Peyer's patch (tissue), 4 donors: ENCODE data around the gene TEKTIP1. TPM values are rescaled to one million over a fixed set of nuclear protein-coding genes. Genes with fewer than 3 reads are reported as not detected.

Source experiments
- DNase-seq, 3 donors: peaks; one replicate each; pipeline ENCODE4 v3.0.0-alpha.2; 2017 to 2019
- H3K27ac ChIP-seq, 4 donors: fragments of 200-600 bp; sonication (generic); one replicate each; pipeline ENCODE4 v1.5.1; 2016 to 2019
- H3K27me3 ChIP-seq, 2 donors: fragments of 200-600 bp; sonication (generic); one replicate each; pipeline ENCODE4 v1.5.1; 2019
- H3K36me3 ChIP-seq, 3 donors: fragments of 200-600 bp; sonication (generic); one replicate each; pipeline ENCODE4 v1.5.1; 2016 to 2019
- H3K4me1 ChIP-seq, 4 donors: fragments of 200-600 bp; sonication (generic); one replicate each; pipeline ENCODE4 v1.5.1; 2016 to 2019
- H3K4me3 ChIP-seq, 4 donors: fragments of 200-600 bp; sonication (generic); 1 replicate in 3 of 4; 2 replicates in 1 of 4; pipeline ENCODE4 v1.5.1; 2016 to 2019; ENCODE audit warnings: mild to moderate bottlenecking in 1 of 4
- H3K9me3 ChIP-seq, 4 donors: fragments of 200-600 bp; sonication (generic); one replicate each; pipeline ENCODE4 v1.5.1; 2016 to 2019; ENCODE audit warnings: mild to moderate bottlenecking in 1 of 4
- POLR2A ChIP-seq, 2 donors: fragments of 450-650 bp; IDR thresholded peaks; one replicate each; pipeline ENCODE4 v1.5.1; 2017; ENCODE audit warnings: antibody characterized with exemption in 2 of 2, mild to moderate bottlenecking in 2 of 2, moderate library complexity in 2 of 2
- total RNA-seq, 4 donors: library from RNA; depleted of rRNA; stranded (reverse); fragments of >200 nt; gene quantifications; one replicate each; pipeline ENCODE4 v1.1.0, GENCODE V29; 2016
- TF ChIP-seq, protein P1 (sequence below), 6 experiments: fragments of 450-650 bp in 4 of 6; fragments of 200-600 bp in 2 of 6; sonication (generic) in 1 of 6; IDR thresholded peaks; one replicate each; pipeline ENCODE4 v1.5.1; 2017 to 2019; ENCODE audit warnings: antibody characterized with exemption in 6 of 6, mild to moderate bottlenecking in 3 of 6, moderate library complexity in 1 of 6

The TEKTIP1 gene
- total RNA-seq, 4 donors from 2014 or later = 1.8 to 11.1 (median 2.4) TPM; not detected in 1

DNA sequence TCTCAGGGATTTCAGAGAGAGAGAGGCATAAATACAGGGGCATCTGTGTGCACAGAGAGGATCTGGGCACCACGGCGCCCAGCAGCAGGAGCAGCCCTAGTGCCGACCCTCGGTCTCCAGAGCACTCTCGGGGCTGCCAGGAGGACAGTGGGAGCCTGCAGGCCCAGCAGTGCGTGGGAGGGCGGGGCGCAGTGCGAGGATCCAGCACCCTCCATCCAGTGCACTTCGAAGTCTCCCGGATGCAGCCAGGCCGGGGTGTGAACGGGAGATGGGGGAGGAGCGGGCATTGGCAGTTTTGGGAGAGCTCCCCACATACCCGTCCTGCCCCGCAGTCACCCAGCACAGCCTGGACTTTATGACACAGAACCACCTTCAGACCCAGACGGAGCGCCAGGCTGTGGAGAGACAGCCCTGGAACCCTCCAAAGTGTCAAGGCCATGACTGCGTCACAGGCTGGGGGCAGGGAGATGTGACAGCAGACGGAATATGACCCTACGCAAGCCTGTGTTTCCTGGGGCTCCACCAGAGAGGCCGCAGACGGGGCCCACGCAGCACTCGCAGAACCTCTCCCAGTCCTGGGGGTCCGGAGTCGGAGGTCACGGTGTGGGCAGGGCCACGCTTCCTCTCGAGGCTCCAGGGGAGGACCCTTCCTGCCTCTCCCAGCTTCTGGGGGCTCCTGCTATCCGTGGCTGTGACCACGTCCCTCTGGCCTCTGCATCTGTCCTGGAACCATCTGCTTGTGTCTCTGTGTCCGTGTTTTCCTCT, 14.7 kb upstream of the TEKTIP1 start:
- no peak for DNase-seq
- H3K9me3 ChIP-seq = no peaks in the 10 kb centered on the region
- peaks cover 0 to 14% (median 1%) of the 10 kb centered on the region in 4 donors for H3K4me1 ChIP-seq
- H3K27ac ChIP-seq = no peak overlapping the region
- H3K36me3 ChIP-seq = peaks cover 0 to 64% (median 0%) of the 10 kb centered on the region in 3 donors
- H3K27me3 ChIP-seq = no peaks in the 10 kb centered on the region
- TF ChIP-seq, protein P1, sequence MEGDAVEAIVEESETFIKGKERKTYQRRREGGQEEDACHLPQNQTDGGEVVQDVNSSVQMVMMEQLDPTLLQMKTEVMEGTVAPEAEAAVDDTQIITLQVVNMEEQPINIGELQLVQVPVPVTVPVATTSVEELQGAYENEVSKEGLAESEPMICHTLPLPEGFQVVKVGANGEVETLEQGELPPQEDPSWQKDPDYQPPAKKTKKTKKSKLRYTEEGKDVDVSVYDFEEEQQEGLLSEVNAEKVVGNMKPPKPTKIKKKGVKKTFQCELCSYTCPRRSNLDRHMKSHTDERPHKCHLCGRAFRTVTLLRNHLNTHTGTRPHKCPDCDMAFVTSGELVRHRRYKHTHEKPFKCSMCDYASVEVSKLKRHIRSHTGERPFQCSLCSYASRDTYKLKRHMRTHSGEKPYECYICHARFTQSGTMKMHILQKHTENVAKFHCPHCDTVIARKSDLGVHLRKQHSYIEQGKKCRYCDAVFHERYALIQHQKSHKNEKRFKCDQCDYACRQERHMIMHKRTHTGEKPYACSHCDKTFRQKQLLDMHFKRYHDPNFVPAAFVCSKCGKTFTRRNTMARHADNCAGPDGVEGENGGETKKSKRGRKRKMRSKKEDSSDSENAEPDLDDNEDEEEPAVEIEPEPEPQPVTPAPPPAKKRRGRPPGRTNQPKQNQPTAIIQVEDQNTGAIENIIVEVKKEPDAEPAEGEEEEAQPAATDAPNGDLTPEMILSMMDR (IDR thresholded peaks at IDR 0.05) = no peak
- no peak for TF ChIP-seq POLR2A (IDR thresholded peaks at IDR 0.05)
- H3K4me3 ChIP-seq = no peak overlapping the region

DNA sequence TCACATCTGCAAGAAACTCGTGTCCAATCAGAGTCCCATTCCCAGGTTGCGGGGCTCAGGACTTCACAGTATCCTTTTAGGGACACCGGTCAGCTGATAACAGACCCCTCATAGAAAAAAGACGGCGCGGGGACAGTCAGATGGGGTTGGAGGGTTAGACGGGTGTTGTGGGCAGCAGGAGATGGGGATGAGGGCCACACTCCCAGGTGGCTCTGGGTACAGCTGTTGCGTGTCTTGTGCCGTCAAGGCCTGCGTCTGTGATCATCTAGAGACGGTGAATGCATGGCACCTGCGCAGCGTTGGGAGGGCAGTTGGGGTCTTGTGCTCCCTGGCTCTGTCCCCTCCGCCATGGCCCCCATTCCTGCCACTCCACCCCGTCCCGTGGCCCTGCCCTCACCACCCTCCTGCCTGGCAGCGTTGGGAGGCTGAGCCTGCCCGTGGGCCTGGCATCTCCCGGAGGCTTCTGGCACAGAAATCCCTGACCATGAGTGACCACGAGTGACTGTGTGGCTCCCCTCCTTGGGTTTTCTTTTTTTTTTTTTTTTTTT, 14.0 kb upstream of the TEKTIP1 start:
- no peaks in the 10 kb centered on the region for H3K27me3 ChIP-seq
- H3K9me3 ChIP-seq = no peaks in the 10 kb centered on the region
- no peak overlapping the region for H3K27ac ChIP-seq
- peaks cover 0 to 8% (median 1%) of the 10 kb centered on the region in 4 donors for H3K4me1 ChIP-seq
- TF ChIP-seq, protein P1 (IDR thresholded peaks at IDR 0.05) = no peak
- no peak for TF ChIP-seq POLR2A (IDR thresholded peaks at IDR 0.05)
- no peak for DNase-seq
- H3K36me3 ChIP-seq = peaks cover 0 to 58% (median 0%) of the 10 kb centered on the region in 3 donors
- no peak overlapping the region for H3K4me3 ChIP-seq

DNA sequence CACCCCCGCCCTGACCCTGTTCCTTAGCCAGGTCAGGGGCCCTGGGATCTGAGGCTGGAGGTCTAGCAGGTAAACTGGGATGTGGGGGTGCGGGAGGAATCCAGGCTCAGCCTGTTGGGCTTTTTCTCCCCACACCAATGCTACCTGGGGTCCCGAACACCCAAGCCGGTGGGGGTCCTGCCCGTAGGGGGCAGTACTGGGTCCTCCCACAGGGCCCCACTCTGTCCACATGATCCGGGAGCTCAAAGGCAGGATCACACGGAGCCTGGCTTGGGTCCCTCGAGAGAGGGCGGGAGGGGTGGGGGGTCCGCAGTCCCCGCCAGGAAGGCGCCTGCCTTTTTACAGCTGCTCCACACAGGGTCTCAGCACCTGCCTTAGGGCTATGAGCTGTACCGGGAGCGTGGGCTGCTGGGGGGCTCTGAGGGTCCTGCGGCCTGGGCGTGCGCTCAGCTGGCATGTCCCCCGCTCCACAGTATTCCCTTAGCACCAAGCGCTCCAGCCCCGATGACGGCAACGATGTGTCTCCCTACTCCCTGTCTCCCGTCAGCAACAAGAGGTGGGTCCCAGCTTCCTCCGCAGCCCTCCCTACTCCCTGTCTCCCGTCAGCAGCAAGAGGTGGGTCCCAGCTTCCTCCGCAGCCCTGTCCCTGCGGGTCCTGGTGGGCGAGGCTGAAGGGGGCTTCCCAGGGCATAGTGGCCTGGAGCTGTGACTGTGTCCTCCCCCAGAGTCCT, 12.3 kb upstream of the TEKTIP1 start:
- Histone ChIP-seq H3K27ac (no peak overlapping the region), H3K36me3 (peaks cover 0 to 70% (median 0%) of the 10 kb centered on the region in 3 donors), H3K4me1 (no peaks in the 10 kb centered on the region), H3K4me3 (no peak overlapping the region), H3K27me3 (no peaks in the 10 kb centered on the region), H3K9me3 (no peaks in the 10 kb centered on the region)
- no peak for DNase-seq
- TF ChIP-seq, protein P1 (IDR thresholded peaks at IDR 0.05) = no peak
- no peak for TF ChIP-seq POLR2A (IDR thresholded peaks at IDR 0.05)

DNA sequence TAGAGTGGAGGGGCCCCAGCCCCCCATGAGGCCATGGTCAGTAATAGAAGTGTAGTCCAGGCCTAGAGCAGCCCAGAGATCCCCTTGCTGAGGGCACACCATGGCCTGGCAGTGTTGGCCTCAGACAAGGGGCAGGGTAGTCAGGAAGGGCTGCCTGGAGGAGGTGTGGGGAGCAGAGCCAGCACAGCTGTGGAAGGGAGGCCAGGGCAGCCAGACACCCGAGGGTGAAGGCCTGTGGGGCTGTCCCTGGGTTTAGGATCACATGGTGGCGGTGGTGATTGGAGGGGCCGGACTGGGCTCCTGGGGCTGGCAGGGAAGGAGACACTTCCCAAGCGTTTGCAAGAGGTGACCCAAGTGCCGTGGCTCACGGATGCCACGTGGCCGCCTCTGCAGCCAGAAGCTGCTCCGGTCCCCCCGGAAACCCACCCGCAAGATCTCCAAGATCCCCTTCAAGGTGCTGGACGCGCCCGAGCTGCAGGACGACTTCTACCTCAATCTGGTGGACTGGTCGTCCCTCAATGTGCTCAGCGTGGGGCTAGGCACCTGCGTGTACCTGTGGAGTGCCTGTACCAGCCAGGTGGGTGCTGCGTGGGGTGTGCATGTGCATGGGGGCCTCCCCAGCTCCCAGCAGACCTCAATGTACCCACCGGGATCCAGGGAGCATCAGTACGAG, 11.6 kb upstream of the TEKTIP1 start:
- TF ChIP-seq, protein P1 (IDR thresholded peaks at IDR 0.05) = no peak
- no peak for TF ChIP-seq POLR2A (IDR thresholded peaks at IDR 0.05)
- Histone ChIP-seq H3K9me3 (no peaks in the 10 kb centered on the region), H3K4me3 (no peak overlapping the region), H3K27ac (no peak overlapping the region), H3K4me1 (no peaks in the 10 kb centered on the region), H3K27me3 (no peaks in the 10 kb centered on the region), H3K36me3 (peaks cover 0 to 77% (median 0%) of the 10 kb centered on the region in 3 donors)
- DNase-seq = no peak

DNA sequence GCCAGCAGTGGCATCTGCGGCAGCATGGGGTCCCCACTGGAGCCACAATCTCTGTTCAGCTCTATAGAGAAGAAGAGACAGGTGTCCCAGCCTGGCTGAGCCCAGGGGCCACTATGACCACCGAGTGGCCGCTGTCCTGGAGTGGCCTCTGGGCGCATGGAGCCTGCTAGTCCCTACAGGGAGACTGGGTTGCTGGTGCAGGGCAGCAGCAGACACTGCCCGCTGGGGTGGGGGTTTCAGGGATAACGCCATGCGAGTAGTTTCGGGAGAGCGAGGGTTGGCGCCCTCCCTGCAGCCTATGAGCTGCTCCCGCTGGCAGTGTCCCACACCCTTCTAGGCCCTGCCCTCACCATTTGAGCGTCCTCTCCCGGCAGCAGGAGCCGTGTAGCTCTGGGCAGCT, 10.9 kb upstream of the TEKTIP1 start:
- H3K4me3 ChIP-seq = no peak overlapping the region
- H3K27me3 ChIP-seq = no peaks in the 10 kb centered on the region
- DNase-seq = no peak
- H3K27ac ChIP-seq = no peak overlapping the region
- H3K4me1 ChIP-seq = no peaks in the 10 kb centered on the region
- H3K9me3 ChIP-seq = no peaks in the 10 kb centered on the region
- H3K36me3 ChIP-seq = peaks cover 0 to 77% (median 0%) of the 10 kb centered on the region in 3 donors
- TF ChIP-seq, protein P1 (IDR thresholded peaks at IDR 0.05) = no peak
- no peak for TF ChIP-seq POLR2A (IDR thresholded peaks at IDR 0.05)
